GM21390 (cell line): Measurements from ENCODE around the gene TTLL5.

Source experiments
- ATAC-seq: cut with Tn5 transposase; IDR thresholded peaks from one replicate; pipeline ENCODE4 v1.9.1; 2021; ENCODE audit not compliant: unreplicated experiment

The TTLL5 gene

DNA sequence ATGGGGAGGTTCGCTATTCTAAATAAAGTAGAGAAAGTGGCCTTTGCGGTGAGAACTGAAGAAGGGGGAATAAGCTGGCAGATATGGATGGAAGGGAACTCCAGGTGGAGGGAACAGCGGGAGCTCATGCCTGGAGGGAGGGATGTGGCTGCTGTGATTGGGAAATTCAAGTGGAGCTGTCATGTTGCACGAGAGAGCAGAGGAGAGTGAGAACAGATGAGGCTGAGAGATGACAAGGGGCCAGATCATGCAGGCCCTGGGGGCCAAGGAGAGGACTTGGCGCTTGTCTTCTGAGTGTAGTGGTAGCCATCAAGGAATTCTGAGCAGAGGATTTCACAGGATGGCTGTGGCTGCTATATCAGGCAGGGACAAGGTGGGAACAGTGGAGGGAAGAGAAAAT is 285.7 kb downstream of the TTLL5 start:
- ATAC-seq: no peak

GRCh38 chr14:75952489-75952888 is 291.4 kb downstream of the TTLL5 start:
- no peak for ATAC-seq

DNA sequence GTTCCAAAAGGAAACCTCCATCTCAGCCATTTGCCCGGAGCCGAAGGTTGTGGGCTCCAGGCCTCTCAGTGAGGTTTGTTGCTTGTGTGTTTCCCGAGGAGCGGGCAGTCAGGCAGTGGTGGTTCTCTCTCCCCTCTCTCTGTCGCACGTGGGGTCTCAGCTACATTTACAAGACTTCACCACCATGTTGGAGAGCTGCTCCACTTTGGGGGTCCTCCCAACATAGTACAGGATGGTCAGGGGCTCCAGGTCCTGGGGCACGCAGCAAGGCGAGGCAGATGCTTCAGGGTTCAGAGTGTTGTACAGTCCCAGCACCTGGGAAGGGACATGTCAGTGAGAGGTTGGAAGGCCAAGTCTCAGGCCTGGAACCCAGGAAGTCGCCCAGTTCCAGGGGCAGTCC is 298.0 kb downstream of the TTLL5 start:
- ATAC-seq: no peak

GRCh38 chr14:75960231-75960630 is 299.2 kb downstream of the TTLL5 start:
- ATAC-seq: peak; percentile 89

GRCh38 chr14:75961662-75962061 is 300.6 kb downstream of the TTLL5 start:
- no peak for ATAC-seq

- no peak for ATAC-seq
These were observed 306.8 kb downstream of the TTLL5 start for GRCh38 chr14:75967866-75968265.

GRCh38 chr14:75968456-75968855 is 307.4 kb downstream of the TTLL5 start:
- no peak for ATAC-seq

DNA sequence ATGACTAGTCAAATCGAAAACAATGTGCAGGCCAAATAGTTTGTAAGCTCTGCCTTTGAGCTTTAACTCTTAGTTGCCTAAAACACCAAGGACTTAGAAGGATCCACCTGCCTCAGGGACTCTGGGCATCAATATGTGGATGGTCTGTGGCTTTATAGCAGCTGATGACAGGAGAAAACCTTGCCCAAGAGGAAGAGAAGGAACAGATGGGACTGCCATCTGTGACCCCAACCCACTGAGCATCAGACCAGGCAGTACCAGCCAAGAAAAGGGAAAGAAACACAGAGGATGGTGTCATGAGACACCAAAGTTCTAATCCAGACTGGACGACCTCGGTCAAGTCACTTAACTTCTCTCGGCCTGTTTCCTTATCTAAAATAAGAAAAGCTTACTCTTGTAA is 308.1 kb downstream of the TTLL5 start:
- no peak for ATAC-seq

DNA sequence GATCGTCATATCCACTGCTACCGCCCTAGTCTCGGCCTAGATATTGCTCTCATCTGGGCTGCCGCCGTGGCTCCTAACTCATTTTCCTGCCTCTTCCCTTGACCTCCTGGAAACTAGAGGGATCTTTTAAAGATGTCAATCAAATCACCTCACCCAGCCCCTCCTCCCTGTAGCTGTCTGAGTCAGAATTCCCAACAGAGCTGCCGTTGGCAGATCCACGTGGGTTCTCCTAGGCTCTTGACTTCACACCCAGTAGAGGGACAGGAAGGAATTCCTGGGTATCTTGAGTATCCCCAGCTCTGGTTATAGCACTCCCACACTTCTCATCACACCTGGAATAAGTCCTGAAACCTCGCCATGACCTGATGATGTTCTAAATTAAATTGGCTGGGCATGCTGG is 308.8 kb downstream of the TTLL5 start:
- no peak for ATAC-seq

DNA sequence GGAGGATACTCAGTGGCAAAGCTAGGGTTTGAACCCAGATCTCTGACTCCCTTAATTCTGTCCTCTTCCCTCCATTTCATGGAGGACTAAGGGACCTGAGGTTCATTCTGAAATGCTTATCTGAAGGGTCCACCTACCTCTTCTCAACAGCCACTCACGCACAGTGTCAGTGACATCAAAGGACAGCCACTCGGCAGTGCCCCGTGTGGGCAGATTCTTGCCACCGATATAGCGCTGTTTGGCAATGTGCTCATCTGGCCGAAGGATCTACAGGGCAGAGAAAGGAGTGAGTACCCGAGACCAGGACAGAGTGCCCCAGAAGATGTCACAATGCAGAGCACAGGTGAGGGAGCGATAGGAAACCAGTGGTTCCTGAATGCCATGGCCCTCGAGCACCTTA is 309.9 kb downstream of the TTLL5 start:
- ATAC-seq: no peak

- no peak for ATAC-seq
These were observed 310.5 kb downstream of the TTLL5 start for GRCh38 chr14:75971509-75971908.

DNA sequence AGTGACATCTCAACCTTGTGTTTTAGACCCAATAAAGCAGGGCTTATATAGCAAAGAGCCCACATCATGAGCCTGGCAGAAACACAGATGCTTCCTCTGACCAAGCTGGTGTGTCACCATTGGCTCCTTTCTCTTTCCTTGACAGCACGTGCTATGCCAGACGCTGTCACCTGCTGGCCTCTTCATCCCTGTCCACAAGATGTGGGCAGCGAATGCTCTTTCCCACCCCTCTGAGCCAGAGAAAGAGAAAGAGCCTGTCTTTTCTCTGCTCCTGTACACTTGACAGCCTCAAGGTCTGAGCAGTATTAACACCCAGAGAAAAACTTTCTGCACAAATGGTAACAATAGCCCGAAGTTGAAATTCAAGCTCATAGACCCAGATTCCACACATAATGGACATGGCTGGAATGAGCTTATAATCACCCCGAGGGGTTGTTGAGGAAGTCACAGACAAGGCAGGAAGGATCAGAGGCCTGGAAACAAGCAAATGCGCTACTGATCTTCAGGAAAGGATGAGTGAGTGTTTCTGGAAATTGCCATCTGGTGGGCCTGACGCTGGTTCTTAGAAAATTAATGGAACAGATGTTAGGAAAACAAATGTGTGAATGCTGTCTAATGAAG is 311.9 kb downstream of the TTLL5 start:
- no peak for ATAC-seq

GRCh38 chr14:75976826-75977581 is 316.0 kb downstream of the TTLL5 start:
- ATAC-seq: no peak

DNA sequence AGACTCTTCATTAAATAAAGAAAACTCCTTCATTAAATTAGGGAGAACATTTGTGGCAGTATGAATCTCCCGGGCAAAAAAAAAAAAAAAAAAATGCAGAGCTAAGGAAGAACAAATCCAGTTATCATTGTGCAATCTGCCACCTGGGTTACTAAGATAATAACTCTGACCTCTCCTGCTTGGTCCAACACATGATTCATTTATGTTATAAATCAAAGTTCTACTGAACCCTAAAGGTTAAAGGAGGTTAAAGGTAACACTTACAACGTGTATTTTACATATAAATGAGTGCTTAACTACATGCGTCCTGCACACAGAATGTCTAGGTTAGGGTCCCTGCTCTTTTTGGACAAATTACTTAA is 316.5 kb downstream of the TTLL5 start:
- no peak for ATAC-seq

GRCh38 chr14:75978249-75978731 is 317.2 kb downstream of the TTLL5 start:
- no peak for ATAC-seq

DNA sequence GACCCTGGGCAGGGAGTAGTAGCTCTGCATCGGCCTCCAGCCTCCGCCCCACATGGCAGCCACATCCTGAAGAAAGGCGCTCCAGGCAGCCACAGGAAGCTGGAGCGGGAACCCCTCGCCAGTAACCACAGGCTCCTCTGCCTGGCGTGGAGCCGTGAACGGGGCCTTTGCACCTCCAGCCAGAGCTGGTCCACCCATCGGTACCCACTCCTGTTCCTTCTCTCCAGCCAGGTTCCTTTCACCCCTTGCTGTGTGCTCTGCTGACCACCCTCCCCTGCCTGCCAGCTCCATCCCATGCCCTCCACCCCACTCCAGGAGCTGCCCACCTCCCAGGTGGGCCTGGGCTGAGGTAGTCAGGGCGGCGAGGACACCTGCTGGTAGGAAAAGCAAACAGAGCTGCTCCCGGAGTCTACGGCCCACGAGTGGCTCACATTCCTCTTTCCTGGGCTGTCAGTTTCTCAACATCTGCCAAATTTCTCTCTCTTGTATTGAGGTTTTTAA is 318.1 kb downstream of the TTLL5 start:
- no peak for ATAC-seq

DNA sequence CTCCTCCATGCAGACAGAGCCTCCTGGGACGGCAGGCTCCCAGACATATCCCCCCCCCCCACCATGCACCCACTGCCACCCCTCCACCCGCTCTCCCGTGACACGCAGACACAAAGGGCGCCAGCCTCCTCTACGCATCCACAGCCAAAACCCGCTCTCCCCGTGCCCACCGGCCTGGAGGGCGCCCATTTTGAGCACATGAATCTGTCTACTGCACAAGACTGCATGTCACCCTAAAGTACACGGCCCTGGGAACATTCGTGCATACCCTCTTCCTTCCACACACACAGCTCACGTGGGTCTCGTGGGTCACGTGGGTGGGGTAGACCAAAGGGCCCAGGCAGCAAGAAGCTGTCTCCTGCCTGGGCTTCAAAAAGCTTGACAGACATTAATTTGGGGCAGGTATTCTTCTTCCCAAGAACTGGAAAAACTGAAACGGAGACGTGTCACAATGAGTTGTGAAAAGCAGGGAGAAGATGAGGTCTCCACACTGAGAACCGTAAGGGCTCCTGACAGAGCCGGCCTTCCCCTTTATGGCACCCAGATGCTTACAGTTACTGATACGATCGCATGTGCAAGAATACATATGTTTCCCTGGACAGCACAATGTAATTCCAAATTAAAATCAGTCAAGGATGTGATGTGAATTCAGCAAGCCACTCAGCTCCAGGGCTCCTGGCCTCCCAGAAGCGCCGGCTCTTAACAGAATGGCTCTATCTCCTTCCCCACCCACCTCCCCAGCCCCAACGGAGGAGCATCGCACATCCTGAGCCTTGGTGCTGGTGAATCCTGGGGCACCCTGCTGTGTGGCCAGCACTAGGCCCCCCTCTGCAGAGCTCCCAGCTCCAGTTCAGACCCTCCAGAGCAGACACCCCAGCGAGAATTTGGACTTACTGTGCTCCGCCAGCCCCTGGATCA is 318.9 kb downstream of the TTLL5 start:
- ATAC-seq: no peak

DNA sequence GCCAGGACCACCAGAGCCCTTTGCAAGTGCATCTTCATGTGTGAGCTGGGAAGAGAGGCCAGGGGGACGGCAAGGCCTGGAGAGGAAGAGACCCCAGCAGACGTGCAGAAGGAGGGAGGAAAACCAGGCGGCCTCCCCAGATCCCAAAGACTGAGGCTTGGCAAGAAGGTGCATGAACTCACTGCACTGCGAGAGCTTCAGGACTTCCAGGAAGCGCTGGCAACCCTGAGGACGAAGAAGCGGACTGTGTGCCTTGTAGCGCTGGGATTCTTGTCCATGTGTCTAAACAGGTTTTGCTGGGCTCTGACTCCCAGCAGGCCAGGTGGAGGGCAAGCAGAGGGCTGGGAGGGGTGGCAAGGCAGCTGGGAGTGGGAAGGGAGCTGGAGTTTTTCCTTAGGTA is 319.8 kb downstream of the TTLL5 start:
- ATAC-seq: no peak

DNA sequence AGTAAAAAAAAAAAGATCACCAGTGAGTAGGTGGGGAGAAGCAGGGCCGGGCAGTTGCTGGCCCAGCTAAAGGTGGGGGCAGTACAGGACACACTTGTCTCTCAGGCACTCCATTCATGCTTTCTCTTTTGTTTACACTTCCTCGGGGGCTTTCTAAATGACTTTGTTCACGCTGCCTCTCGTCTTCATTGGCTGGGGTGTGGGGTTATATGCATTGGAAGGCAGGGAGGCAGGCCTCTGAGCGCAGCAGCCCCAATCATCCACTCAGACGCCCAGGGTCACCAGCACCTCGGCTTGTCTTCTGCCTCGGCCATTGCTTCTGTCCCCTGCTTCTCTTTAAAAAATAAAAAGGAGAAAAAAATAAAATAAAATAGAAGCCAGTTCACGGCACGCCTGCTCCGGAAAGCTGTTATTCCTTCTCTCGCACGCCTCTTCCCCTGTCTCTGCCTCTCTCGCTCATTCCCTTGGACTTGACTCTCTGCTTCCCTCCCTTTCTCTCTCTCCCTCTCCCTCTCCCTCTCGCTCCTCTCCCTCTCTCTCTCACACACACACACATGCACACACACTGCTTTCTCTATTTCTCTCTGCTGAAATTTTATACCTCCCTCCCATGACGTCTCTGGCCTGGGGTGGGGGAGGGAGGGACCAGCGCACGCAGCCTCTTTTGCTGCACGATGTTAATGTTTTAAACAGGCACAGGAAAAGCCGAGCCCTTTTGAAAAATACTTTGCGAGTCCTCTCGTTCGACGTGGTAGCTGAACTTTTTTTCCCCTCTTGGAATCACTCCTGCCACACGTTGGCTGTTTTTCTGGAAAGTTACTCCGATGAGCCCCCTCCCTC is 320.6 kb downstream of the TTLL5 start, which contains the start of gene TGFB3:
TGFB3 (minus strand) TSS at position 570 of the 840 bp plus-strand sequence. CDS start 1,102 bp downstream, outside the sequence.
- ATAC-seq: peak; percentile 43

- ATAC-seq: peak; percentile 43
These were observed 321.4 kb downstream of the TTLL5 start for GRCh38 chr14:75982266-75983018.
